GM21786 (cell line): ENCODE results near the gene DNAJC3.
"Not testable (repeated sequence)": the region's sequence is repeated elsewhere in the genome, so short reads cannot be mapped to it uniquely, and the experiment has no call there.

Source experiments
- ATAC-seq: cut with Tn5 transposase; IDR thresholded peaks from one replicate; pipeline ENCODE4 v1.9.1; 2021; ENCODE audit not compliant: unreplicated experiment

The DNAJC3 gene

GRCh38 chr13:95676762-95677563 is at the start of gene DNAJC3:
TSS of gene DNAJC3 (plus strand) at chr13:95677139. CDS start at chr13:95677256, 117 bp downstream.
- peak; percentile 92 for ATAC-seq

- no peak for ATAC-seq
These were observed 49.3 kb upstream of the DNAJC3 start for GRCh38 chr13:95627590-95627989.

DNA sequence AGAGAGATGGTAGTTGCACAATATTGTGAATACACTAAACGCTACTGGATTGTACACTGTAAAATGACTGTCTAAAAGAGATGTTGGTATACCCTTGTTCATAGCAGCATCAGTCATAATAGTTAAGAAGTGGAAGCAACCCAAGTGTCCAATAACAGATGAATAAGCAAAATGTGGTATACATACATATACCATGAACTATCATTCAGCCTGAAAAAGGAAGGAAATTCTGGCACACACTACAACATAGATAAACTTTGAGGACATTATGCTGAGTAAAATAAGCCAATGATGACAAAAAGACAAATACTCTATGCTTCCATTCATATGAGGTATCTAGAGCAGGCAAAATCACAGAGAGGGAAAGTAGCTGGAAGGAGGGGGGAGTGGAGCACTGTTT is 48.5 kb upstream of the DNAJC3 start:
- ATAC-seq: no peak

- ATAC-seq: no peak
These were observed 47.9 kb upstream of the DNAJC3 start for GRCh38 chr13:95629071-95629470.

- ATAC-seq: no peak
These were observed 46.3 kb upstream of the DNAJC3 start for GRCh38 chr13:95630593-95630992.

DNA sequence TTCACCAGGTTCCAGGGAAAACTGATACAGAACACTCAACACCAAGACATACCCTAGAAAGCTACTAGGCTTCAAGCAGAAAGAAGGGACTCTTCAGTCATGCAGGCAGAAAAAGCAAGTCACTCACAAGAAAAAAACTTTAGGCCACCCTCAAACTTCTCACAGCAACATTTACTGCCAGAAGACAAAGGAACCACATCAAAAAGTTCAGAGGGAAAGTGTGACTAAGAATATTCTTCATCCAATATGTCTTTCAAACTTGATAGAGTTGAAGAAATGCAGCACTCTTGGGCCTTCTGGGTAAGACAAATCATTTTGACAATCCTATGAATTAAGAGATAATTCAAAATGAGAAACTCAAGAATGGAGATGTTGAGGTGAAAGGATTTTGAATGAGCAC is 40.1 kb upstream of the DNAJC3 start:
- no peak for ATAC-seq

GRCh38 chr13:95641291-95642027 is 35.5 kb upstream of the DNAJC3 start:
- ATAC-seq: no peak

DNA sequence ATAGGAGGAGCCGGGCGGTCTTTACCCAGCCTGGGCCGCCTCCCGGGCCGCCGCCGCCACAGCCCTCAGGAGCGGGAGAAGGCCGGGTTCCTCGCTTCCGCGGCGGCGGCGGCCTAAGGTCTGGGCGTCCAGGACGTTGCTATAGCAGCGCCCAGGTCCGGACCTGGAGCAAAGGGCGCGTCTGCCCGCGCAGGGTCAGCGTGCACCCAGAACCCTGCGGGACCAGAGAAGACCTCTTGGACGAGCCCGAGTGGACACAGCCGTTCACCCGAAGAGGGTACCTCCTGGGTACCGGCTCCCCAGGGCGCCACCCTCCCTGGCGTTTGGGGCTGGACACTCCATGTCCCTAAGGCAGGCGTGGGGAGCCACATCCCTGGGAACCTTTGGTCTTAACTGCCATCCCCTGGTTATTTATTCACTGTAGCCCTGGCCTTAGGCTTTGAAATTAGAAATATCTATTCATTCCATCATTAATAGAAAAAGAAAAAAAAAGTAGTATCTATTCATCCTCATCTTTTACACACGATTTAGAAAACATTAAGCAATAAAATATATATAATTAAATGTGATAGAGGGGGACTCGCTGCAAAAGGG is 34.8 kb upstream of the DNAJC3 start:
- no peak for ATAC-seq

DNA sequence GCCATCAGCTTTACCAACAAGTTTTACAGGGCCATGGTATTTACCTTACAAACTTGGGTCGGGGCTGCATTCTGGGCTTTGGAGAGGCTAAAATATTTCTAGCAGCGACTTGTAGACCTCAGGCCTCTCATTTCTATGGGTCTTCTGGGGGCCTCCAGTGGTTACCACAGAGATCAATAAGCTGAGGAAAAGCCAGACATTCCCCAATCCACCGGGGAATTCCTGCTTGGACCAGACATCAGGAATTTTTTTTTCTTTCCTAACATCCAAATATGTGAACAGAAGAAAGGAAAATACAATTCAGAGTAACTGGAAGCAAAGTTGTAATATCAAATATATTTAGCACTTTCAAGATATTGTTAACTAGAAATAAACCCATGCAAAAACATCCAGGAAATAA is 33.9 kb upstream of the DNAJC3 start:
- ATAC-seq: no peak

- ATAC-seq: no peak
These were observed 33.4 kb upstream of the DNAJC3 start for GRCh38 chr13:95643571-95643935.

DNA sequence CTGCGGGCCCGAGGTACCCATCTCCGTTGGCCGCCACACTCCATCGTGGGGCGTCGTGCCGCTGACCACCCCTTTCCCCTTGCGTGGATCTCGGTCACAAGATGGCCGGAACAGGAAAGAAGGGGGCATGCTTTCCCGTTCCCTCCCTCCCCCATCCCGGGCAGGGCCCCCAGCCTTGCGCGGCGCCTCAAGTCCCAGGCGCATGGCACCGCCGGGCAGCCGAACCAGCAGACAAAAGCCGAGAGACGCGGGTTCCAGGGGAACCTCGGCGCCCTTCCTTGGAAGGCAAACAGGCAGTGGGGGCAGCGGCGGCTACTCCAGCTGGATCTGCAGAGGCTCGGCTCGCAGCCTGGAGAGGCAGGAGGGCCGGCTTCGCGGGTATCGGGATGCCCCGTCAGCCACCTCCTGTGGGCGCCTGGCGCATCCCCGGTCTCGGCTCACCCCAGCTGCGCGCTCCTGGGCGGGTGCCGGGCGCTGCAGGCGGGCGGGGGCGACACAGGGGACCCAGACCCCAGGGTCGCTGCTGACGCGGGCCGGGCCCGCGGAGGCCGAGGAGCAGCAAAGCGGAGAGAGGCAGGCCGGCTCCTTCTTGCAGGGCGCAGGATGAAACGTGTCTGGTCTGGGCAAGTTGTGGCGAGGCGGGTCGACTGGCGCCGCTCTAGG is 32.9 kb upstream of the DNAJC3 start:
- peak; percentile 22 for ATAC-seq

DNA sequence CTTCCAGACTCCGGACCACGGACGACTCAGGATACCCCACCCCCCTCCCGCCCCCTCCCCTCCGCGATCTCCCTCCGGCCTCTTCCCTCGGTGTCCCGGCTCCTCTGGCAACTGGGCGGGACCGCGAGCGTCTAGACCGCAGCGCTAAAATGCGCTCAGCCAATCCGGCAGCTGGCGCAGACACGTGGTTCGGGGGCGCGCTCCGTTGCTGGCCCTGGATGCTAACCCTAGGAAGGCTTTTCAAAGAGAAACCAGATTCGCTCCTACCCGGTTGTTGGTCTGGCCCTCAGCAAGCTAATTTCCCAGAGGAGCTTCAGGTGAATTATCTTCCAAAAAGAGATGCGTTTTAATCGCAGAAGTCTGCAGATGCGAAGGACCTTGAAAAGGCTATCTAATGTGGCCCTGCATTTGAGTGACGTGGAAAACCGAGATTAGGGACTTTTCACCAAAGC is 32.3 kb upstream of the DNAJC3 start, which contains the start of gene DZIP1:
Gene DZIP1, minus strand, starts transcription at position 106 of the 452 bp plus-strand sequence. CDS start 2,677 bp downstream, outside the sequence.
- ATAC-seq: peak; percentile 55

GRCh38 chr13:95647321-95647720 is 29.6 kb upstream of the DNAJC3 start:
- no peak for ATAC-seq

DNA sequence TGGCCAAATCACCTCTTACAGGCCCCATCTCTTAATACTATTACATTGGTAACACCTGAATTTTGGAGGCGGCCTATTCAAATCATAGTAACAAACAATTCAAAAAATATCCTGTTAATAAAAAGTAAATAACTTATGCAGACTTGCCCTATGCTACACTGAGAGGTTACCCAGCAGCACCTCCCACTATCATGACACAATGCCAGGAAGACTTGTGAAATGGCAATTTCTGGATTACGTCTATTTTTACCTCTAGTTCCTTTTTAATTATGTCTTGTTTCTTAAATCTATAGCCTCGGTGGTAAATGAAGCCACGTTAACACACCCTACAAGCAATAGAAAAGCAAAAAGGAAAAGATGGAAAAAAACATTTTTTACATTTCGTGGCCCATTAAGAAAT is 26.2 kb upstream of the DNAJC3 start:
- no peak for ATAC-seq

- no peak for ATAC-seq
These were observed 24.6 kb upstream of the DNAJC3 start for GRCh38 chr13:95652244-95652764.

GRCh38 chr13:95652821-95653220 is 24.1 kb upstream of the DNAJC3 start:
- no peak for ATAC-seq

DNA sequence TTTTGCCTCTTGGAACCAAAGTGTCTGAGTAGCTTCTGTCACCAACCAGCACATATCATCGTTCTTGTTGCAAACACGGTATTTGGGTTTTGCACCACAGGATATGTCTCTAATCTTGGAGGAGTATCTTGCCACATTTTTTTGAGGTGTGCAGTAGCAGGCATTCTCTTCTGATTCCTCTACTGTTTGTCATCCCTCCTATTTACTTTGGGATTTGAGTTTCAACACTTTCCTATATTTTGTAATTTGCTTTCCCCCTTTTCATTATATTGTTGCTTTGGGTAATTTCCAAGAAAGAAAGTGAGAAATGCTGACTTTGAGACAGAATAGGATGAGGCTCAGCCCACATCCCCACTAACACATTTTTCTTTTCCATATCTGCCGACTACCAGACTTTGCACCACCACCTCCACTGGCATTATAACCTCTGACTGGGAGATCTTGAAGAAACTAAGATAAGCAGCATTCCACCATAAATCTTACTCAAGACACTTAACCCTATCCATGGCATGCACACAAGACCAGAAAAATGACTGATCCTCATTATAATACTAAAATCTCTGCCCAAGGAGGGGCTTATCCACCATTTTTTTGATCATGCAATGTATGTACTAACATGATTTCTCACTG is 20.4 kb upstream of the DNAJC3 start:
- no peak for ATAC-seq

GRCh38 chr13:95659500-95659899 is 17.4 kb upstream of the DNAJC3 start:
- ATAC-seq: no peak

GRCh38 chr13:95660981-95661581 is 15.9 kb upstream of the DNAJC3 start:
- ATAC-seq: no peak

- not testable (repeated sequence) for ATAC-seq
These were observed 9.7 kb upstream of the DNAJC3 start for GRCh38 chr13:95667235-95667634.
